Pons (tissue), 1 donor: ENCODE data around the gene CCT2.
"Not testable (repeated sequence)": the region's sequence is repeated elsewhere in the genome, so short reads cannot be mapped to it uniquely, and the experiment has no call there.

ENCODE experiments used
- DNase-seq: peaks from one replicate; pipeline ENCODE4 v3.0.0-alpha.2; 2016; ENCODE audit warnings: low spot score

CCT2 gene

GRCh38 chr12:69589082-69589481, 3.8 kb downstream of the CCT2 start:
- no peak for DNase-seq

- DNase-seq: no peak
Measured at GRCh38 chr12:69595689-69596088, 10.4 kb downstream of the CCT2 start.

GRCh38 chr12:69598174-69598753, 13.0 kb downstream of the CCT2 start:
- no peak for DNase-seq

GRCh38 chr12:69600804-69601203, 15.5 kb downstream of the CCT2 start:
- DNase-seq: no peak

DNA sequence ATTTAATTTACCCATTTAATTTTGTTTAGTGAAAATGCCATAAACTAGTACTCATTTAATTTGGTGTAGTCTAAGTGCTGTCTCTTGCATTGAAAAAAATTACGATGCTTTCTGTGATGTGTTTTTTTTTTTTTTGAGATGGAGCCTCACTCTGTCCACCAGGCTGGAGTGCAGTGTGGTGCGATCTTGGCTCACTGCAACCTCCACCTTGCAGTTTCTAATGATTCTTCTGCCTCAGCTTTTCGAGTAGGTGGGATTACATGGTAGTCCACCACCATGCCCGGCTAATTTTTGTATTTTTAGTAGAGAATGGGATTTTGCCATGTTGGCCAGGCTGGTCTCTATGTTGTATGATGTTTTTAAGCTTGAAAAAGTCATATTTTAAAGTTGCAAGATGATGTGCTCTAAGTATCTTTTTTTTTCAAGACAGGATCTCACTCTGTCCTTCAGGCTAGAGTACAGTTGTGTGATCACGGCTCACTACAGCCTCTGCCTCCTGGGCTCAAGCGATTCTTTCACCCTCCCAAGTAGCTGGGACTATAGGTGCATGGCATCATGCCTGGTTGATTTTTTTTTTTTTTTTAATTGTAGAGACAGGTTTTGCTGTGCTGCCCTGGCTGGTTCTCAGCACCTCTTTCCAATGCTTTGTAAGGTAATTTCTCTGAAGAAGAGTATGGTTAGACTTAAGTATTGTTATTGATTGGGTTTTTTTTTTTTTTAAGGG, 16.9 kb downstream of the CCT2 start:
- DNase-seq: no peak

- no peak for DNase-seq
Measured at GRCh38 chr12:69602954-69603353, 17.7 kb downstream of the CCT2 start.

DNA sequence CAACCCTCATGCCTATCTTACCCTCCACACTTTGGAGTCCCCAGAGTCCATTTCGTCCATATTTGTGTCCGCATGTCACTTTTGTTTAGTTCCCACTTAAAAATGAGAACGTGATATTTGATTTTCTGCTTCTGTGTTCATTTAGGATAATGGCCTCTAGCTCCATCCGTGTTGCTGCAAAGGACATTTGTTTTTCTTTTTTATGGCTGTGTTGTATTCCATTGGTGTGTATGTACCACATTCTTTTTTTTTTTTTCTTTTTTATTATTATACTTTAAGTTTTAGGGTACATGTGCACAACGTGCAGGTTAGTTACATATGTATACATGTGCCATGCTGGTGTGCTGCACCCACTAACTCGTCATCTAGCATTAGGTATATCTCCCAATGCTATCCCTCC, 18.3 kb downstream of the CCT2 start:
- not testable (repeated sequence) for DNase-seq

DNA sequence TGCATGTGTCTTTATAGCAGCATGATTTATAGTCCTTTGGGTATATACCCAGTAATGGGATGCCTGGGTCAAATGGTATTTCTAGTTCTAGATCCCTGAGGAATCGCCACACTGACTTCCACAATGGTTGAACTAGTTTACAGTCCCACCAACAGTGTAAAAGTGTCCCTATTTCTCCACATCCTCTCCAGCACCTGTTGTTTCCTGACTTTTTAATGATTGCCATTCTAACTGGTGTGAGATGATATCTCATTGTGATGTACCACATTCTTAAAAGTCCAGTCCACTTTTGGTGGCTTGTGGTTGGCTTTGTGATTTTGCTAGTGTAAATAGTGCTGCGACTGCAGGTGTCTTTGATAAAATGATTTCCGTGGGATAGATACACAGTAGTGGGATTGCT, 19.0 kb downstream of the CCT2 start:
- DNase-seq: not testable (repeated sequence)

- no peak for DNase-seq
Measured at GRCh38 chr12:69608114-69608513, 22.9 kb downstream of the CCT2 start.

GRCh38 chr12:69610126-69610525, 24.9 kb downstream of the CCT2 start:
- DNase-seq: no peak

DNA sequence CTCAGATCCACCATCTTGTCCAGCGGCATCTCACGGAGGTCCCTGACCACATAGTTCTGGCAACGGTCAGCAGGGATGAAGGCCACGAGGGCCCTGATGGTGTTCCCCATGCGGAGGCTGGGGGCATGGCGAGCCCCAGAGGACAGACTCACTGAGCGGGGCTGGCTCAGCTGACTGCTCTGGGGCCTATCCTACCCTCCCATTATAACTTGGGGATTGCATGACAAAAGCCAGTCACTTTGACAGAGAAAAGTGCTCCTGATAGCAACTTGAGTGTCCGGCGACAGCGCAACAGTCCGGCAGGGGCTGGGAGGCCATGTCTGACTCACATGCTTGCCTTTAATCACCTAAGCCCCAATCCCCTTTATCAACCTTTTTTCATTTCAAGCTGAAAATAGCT, 25.5 kb downstream of the CCT2 start, which contains the start of gene LRRC10:
Gene LRRC10 (minus strand): TSS at position 179 of the 400 bp plus-strand sequence. CDS start 69 bp downstream, at position 110.
- no peak for DNase-seq

GRCh38 chr12:69613351-69613750, 28.1 kb downstream of the CCT2 start:
- DNase-seq: no peak

- DNase-seq: no peak
Measured at GRCh38 chr12:69616025-69616424, 30.8 kb downstream of the CCT2 start.

- DNase-seq: no peak
Measured at GRCh38 chr12:69619050-69619449, 33.8 kb downstream of the CCT2 start.

DNA sequence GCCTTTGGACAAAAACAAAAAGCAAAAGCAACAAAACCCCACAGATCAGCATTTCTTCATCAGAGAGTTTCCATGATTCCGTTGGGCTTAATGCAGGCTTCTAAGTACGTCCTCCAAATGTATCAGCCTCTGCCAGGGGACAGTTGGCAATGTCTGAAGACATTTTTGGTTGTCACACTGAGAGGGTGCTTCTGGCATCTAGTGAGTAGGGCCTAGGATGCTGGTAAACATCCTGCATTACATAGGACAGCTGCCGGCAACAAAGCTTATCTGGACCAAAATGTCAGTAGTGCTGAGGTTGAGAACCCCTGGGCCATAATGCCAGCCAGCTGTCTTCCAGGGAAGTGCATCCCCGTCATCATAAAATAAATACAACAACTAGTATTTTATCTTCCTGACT, 34.8 kb downstream of the CCT2 start:
- DNase-seq: no peak

- no peak for DNase-seq
Measured at GRCh38 chr12:69620921-69621320, 35.7 kb downstream of the CCT2 start.

- DNase-seq: no peak
Measured at GRCh38 chr12:69621551-69621950, 36.3 kb downstream of the CCT2 start.

- DNase-seq: no peak
Measured at GRCh38 chr12:69623970-69624369, 38.7 kb downstream of the CCT2 start.

- no peak for DNase-seq
Measured at GRCh38 chr12:69627501-69627900, 42.2 kb downstream of the CCT2 start.

DNA sequence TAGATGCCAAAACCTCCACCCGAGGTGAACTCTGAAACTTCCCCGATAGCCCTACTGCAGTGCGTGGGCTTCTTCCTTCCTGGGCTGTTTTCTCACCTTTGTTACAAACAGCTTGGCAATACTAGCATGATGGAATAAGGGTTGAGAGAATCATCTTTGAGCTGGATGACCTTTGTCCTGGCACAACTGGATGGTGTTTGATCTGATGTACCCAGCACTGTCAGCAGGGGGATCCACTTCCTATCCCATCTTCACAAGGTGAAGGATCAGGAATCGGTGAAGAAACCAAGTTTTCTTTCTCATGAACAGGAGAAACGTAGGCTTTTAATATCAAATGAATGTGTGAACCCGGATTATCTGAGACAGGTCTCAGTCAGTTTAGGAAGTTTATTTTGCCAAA, 44.9 kb downstream of the CCT2 start:
- no peak for DNase-seq

DNA sequence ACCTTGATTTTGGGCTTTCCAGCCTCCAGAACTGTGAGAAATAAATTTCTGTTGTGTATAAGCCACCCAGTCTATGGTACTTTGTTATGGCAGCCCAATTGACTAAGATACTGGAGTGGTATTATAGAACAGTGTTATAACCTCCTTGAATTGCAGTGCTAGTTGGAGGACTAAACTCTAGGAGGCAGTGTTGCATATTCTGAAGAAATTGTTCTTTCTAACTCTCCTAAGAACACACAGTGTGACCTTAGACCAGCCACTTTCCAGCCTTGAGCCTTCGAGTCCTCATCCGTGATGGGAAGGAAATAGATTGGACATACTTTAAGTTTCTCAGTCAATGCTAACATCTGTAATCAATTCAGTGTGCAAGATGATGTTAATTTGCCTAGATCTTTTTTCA, 47.8 kb downstream of the CCT2 start:
- no peak for DNase-seq

GRCh38 chr12:69639400-69640016, 54.2 kb downstream of the CCT2 start:
- DNase-seq: peak; percentile 53

DNA sequence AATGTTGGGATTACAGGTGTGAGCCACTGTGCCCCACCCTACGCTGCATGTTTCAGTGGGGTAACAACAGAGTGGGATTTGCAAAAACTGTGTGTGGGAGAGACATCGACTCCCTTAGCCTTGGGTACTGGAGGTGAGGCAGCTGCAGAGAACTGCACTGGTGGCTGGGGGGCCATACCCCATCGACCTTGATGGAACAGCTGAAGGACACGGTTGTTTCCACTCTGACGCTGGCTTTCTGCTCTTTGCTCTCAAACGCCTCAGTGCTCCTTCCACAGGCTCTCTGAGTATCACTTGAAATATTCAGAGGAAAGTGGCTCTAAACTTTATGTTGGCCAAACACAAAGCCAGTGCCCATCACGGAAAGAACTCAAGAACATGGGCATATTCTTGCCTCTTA, 56.3 kb downstream of the CCT2 start:
- no peak for DNase-seq
